KMS-11 (cell line): ENCODE measurements around the gene AUTS2.

Experiments
- H2AFZ ChIP-seq: fragments of 200-600 bp; sonication (generic); 2 replicates; pipeline ENCODE4 v1.6.1; 2016; ENCODE audit warnings: antibody characterized with exemption, mixed run types, low read depth
- H3K27ac ChIP-seq: fragments of 200-600 bp; sonication (generic); 2 replicates; pipeline ENCODE4 v1.6.1; 2016; ENCODE audit warnings: mild to moderate bottlenecking, mixed run types
- H3K27me3 ChIP-seq: fragments of 200-600 bp; sonication (generic); 2 replicates; pipeline ENCODE4 v1.6.1; 2017; ENCODE audit warnings: mild to moderate bottlenecking, low read depth, mixed run types, moderate library complexity; ENCODE audit not compliant: insufficient read depth
- H3K36me3 ChIP-seq: fragments of 200-600 bp; sonication (generic); 2 replicates; pipeline ENCODE4 v1.6.1; 2017; ENCODE audit warnings: mild to moderate bottlenecking, mixed run types; ENCODE audit not compliant: insufficient read depth
- H3K4me1 ChIP-seq: fragments of 200-600 bp; sonication (generic); 2 replicates; pipeline ENCODE4 v1.6.1; 2016; ENCODE audit warnings: mild to moderate bottlenecking, low read depth, mixed run types; ENCODE audit not compliant: poor library complexity, severe bottlenecking
- H3K4me2 ChIP-seq: fragments of 200-600 bp; sonication (generic); 2 replicates; pipeline ENCODE4 v1.7.0; 2016; ENCODE audit warnings: mild to moderate bottlenecking, mixed run types
- H3K4me3 ChIP-seq: fragments of 200-600 bp; sonication (generic); IDR thresholded peaks from 2 replicates; pipeline ENCODE4 v1.6.1; 2017; ENCODE audit warnings: low read depth, low read length, mixed read lengths; ENCODE audit not compliant: insufficient read depth
- H3K79me2 ChIP-seq: fragments of 200-600 bp; sonication (generic); 2 replicates; pipeline ENCODE4 v1.6.1; 2016; ENCODE audit warnings: low read depth, mixed run types; ENCODE audit not compliant: insufficient read depth
- H3K9ac ChIP-seq: fragments of 200-600 bp; sonication (generic); 2 replicates; pipeline ENCODE4 v1.6.1; 2016; ENCODE audit warnings: mild to moderate bottlenecking, mixed run types
- H4K20me1 ChIP-seq: fragments of 200-600 bp; sonication (generic); 2 replicates; pipeline ENCODE4 v1.6.1; 2016; ENCODE audit warnings: mild to moderate bottlenecking, mixed run types; ENCODE audit not compliant: insufficient read depth
- CTCF ChIP-seq: fragments of 200-600 bp; sonication (generic); conservative IDR thresholded peaks from 2 replicates; pipeline ENCODE4 v1.6.1; 2017; ENCODE audit warnings: low read depth, mild to moderate bottlenecking, antibody characterized with exemption, low read length, moderate library complexity, mixed read lengths

Gene AUTS2

DNA sequence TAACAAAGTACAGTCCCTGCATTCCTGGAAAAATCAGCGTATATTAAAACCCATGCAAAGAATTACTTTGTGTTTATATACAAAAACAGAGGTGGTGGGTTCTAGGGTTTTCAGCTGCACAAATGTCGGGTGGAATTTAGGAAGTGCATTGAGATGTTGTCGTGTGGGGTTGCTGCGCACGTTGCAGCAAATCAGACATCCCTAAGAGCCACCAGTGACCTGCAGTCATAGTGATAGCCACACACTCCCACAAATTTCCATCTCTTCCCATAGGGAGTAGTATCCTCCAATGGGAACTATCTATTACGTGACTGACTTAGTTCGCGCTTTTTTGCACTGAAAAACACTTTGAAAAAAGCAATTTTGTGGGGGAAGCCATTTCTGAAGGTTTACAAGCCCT, 1158.5 kb downstream of the AUTS2 start:
- H2AFZ ChIP-seq, result no peak overlapping the region
- peaks cover 41% of the 10 kb centered on the region for H4K20me1 ChIP-seq
- no peaks in the 10 kb centered on the region; the same call in 1 of the 2 replicates for H3K36me3 ChIP-seq
- TF ChIP-seq CTCF, result no peak
- H3K4me2 ChIP-seq, result peak overlapping the region; percentile 44
- no peak overlapping the region for H3K9ac ChIP-seq
- peak overlapping the region; percentile 27; the same call in 1 of the 2 replicates for H3K27ac ChIP-seq
- no peaks in the 10 kb centered on the region for H3K27me3 ChIP-seq
- peaks cover 96% of the 10 kb centered on the region for H3K4me1 ChIP-seq
- no peak overlapping the region for H3K4me3 ChIP-seq
- peaks cover 97% of the 10 kb centered on the region for H3K79me2 ChIP-seq

- H3K27me3 ChIP-seq, result no peaks in the 10 kb centered on the region
- H3K4me3 ChIP-seq, result no peak overlapping the region
- no peak overlapping the region for H3K27ac ChIP-seq
- 0 out of 2 replicates have a peak overlapping the region, but pooled peaks have one; percentile 2 for H3K4me2 ChIP-seq
- peaks cover 97% of the 10 kb centered on the region for H3K79me2 ChIP-seq
- H3K4me1 ChIP-seq, result peaks cover 96% of the 10 kb centered on the region
- no peak overlapping the region for H2AFZ ChIP-seq
- H4K20me1 ChIP-seq, result peaks cover 24% of the 10 kb centered on the region
- no peak overlapping the region for H3K9ac ChIP-seq
- TF ChIP-seq CTCF, result no peak
- H3K36me3 ChIP-seq, result no peaks in the 10 kb centered on the region; the same call in 1 of the 2 replicates
These were observed 1160.4 kb downstream of the AUTS2 start for GRCh38 chr7:70758646-70759045.

GRCh38 chr7:70759674-70760073, 1161.4 kb downstream of the AUTS2 start:
- H3K4me3 ChIP-seq, result no peak overlapping the region
- peaks cover 96% of the 10 kb centered on the region for H3K4me1 ChIP-seq
- no peak overlapping the region; the same call in 1 of the 2 replicates for H3K27ac ChIP-seq
- no peak overlapping the region for H3K9ac ChIP-seq
- no peak overlapping the region; the same call in 1 of the 2 replicates for H3K4me2 ChIP-seq
- peaks cover 89% of the 10 kb centered on the region for H3K79me2 ChIP-seq
- H4K20me1 ChIP-seq, result peaks cover 23% of the 10 kb centered on the region
- H3K36me3 ChIP-seq, result no peaks in the 10 kb centered on the region; the same call in 1 of the 2 replicates
- H2AFZ ChIP-seq, result no peak overlapping the region
- H3K27me3 ChIP-seq, result no peaks in the 10 kb centered on the region
- TF ChIP-seq CTCF, result no peak

- Histone ChIP-seq H3K79me2 (peaks cover 89% of the 10 kb centered on the region), H3K9ac (peak overlapping the region; percentile 65; the same call in 1 of the 2 replicates), H3K27ac (peak overlapping the region; percentile 95), H3K27me3 (no peaks in the 10 kb centered on the region), H3K4me3 (no peak overlapping the region), H3K4me1 (peaks cover 96% of the 10 kb centered on the region), H2AFZ (no peak overlapping the region), H3K4me2 (peak overlapping the region; percentile 99), H3K36me3 (peaks cover 14% of the 10 kb centered on the region; the same call in 1 of the 2 replicates), H4K20me1 (peaks cover 8% of the 10 kb centered on the region)
- TF ChIP-seq CTCF, result no peak
These were observed 1163.5 kb downstream of the AUTS2 start for GRCh38 chr7:70761711-70762328.
